ENCODE data around the gene GABRA1. TPM values are rescaled to one million over a fixed set of nuclear protein-coding genes. Genes with fewer than 3 reads are reported as not detected.

GABRA1 gene
- total RNA-seq, 1 experiment from 2014 or later: not detected

- no peak overlapping the region for H4K91ac ChIP-seq (ENCODE audit: insufficient read length, low read depth, low read length)
- no peak overlapping the region for H2AK5ac ChIP-seq (ENCODE audit: insufficient read length, low read length)
- H3K27me3 Mint-ChIP-seq (ENCODE audit: low read depth): no peaks in the 10 kb centered on the region
- DNase-seq: no peak
- H2BK15ac ChIP-seq (ENCODE audit: low read depth, low read length): no peak overlapping the region
- no peaks in the 10 kb centered on the region for H3K79me1 ChIP-seq (ENCODE audit: insufficient read depth, low read depth, low read length, poor library complexity, severe bottlenecking)
- H3K27ac ChIP-seq (ENCODE audit: insufficient read length, low read depth, low read length): no peak overlapping the region
- H3K4ac ChIP-seq (ENCODE audit: low read depth, low read length): no peak overlapping the region
- H4K5ac ChIP-seq (ENCODE audit: insufficient read length, low read depth, low read length): no peak overlapping the region
- no peaks in the 10 kb centered on the region for H3K23me2 ChIP-seq (ENCODE audit: insufficient read length, low read depth, low read length, poor library complexity, severe bottlenecking)
- no peak overlapping the region for H3K56ac ChIP-seq (ENCODE audit: insufficient read length, low read depth, low read length)
- no peak overlapping the region for H3K18ac ChIP-seq (ENCODE audit: insufficient read length, low read depth, low read length)
- H3K27ac Mint-ChIP-seq: peak overlapping the region in 1 of 3 experiments; percentile 10; a peak in 3 of 7 replicates
- H3K4me3 Mint-ChIP-seq: no peak overlapping the region
- no peaks in the 10 kb centered on the region for H3K79me2 ChIP-seq (ENCODE audit: insufficient read depth, low read length)
- H2BK5ac ChIP-seq (ENCODE audit: insufficient read length, low read length): no peak overlapping the region
- TF ChIP-seq, protein P1, sequence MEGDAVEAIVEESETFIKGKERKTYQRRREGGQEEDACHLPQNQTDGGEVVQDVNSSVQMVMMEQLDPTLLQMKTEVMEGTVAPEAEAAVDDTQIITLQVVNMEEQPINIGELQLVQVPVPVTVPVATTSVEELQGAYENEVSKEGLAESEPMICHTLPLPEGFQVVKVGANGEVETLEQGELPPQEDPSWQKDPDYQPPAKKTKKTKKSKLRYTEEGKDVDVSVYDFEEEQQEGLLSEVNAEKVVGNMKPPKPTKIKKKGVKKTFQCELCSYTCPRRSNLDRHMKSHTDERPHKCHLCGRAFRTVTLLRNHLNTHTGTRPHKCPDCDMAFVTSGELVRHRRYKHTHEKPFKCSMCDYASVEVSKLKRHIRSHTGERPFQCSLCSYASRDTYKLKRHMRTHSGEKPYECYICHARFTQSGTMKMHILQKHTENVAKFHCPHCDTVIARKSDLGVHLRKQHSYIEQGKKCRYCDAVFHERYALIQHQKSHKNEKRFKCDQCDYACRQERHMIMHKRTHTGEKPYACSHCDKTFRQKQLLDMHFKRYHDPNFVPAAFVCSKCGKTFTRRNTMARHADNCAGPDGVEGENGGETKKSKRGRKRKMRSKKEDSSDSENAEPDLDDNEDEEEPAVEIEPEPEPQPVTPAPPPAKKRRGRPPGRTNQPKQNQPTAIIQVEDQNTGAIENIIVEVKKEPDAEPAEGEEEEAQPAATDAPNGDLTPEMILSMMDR (conservative IDR thresholded peaks at IDR 0.05): no peak
- H3K9me3 ChIP-seq (ENCODE audit: control insufficient read depth, low read depth, low read length): no peaks in the 10 kb centered on the region
- peaks cover 13 to 16% of the 10 kb centered on the region in 2 experiments for H3K4me1 Mint-ChIP-seq
- no peaks in the 10 kb centered on the region for H3K4me1 ChIP-seq (ENCODE audit: insufficient read depth, low read length)
- H3T11ph ChIP-seq (ENCODE audit: low read length): no peak overlapping the region
- no peak overlapping the region for H3K14ac ChIP-seq (ENCODE audit: insufficient read depth, low read length)
- H4K8ac ChIP-seq (replicated peaks; ENCODE audit: insufficient read length, low read depth, low read length): no peak overlapping the region
- no peak overlapping the region for H3K4me2 ChIP-seq (ENCODE audit: insufficient read depth, insufficient read length, low read length)
- H4K20me1 ChIP-seq (ENCODE audit: control insufficient read depth, insufficient read depth, insufficient read length): no peaks in the 10 kb centered on the region
- no peak overlapping the region for H3K9ac ChIP-seq (ENCODE audit: extremely low read depth, insufficient read length, low read length)
- H3K9me3 Mint-ChIP-seq: no peaks in the 10 kb centered on the region
- H2BK12ac ChIP-seq (ENCODE audit: insufficient read length, low read depth, low read length): no peak overlapping the region
- no CpG with 5 or more reads among the region's 1 CpG for WGBS (ENCODE audit: extremely low coverage, insufficient read length, low lambda C conversion rate)
- no peaks in the 10 kb centered on the region for H3K27me3 ChIP-seq (ENCODE audit: insufficient read depth, low read length)
- H2BK120ac ChIP-seq (ENCODE audit: low read depth, low read length, poor library complexity, severe bottlenecking): no peak overlapping the region
- H2AFZ ChIP-seq (ENCODE audit: low read length): no peak overlapping the region
- no peak overlapping the region for H3K23ac ChIP-seq (ENCODE audit: insufficient read length, low read depth, low read length)
- no peak overlapping the region for H2BK20ac ChIP-seq (ENCODE audit: low read depth, low read length, poor library complexity, severe bottlenecking)
- no peaks in the 10 kb centered on the region for H3K36me3 Mint-ChIP-seq (ENCODE audit: insufficient read depth in 1 of 3, low read depth in 3 of 3)
Observed at GRCh38 chr5:161857358-161857757, 9.4 kb downstream of the GABRA1 start.
